ENCODE results near the gene PRSS22.

Gene PRSS22

DNA sequence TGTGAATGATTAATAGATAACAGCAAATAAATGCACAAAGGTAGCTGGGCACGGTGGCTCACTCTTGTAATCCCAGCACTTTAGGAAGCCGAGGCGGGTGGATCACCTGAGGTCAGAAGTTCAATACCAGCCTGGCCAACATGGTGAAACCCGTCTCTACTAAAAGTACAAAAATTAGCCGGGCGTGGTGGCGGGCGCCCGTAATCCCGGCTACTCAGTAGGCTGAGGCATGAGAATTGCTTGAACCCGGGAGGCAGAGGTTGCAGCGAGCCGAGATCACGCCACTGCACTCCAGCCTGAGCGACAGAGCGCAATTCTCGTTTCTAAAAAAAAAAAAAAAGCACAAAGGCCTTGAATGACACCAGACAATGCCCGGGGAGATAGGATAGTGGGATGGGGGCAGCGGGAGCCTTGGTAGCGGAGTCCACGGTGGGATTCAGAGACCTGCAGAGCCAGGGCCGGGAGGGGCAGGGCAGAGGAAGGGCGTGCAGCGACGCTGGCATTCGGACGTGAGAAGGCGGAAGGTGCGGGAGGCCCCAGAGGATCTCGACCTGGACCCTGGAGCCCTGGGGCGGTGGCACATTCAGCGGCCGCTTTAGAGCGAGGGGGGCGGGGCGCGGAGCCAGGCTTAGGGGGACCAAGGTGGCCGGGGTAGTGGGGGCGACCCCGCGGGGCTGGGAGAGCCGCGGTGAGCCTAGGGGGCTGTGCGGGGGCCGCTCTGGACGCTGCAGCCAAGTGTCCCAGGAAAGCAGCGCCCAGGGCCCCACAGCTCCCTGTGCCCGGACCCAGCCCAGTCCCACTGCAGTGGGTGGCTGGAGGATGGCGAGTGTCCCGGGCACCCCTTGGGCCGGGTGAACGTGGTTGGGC is 24.0 kb upstream of the PRSS22 start:
- peak; percentile 42 for DNase-seq (ENCODE audit: extremely low spot score)
- ChIA-PET POLR2A (interaction anchor here (0.9 to 2.1 kb wide), 11 partner anchors 9 to 129 kb away, joined by 3 to 24 read pairs (median 7); partner anchors contain the start of genes FLYWCH1, PKMYT1 and SRRM2), CTCF (interaction anchor here (0.9 to 1.3 kb wide), 3 partner anchors 14 to 58 kb away, joined by 4 to 10 read pairs (median 5); no protein-coding TSS in a partner anchor)
- TF ChIP-seq FOXK2 (IDR thresholded peaks at IDR 0.05) (no peak), L3MBTL2 (conservative IDR thresholded peaks at IDR 0.05) (0 out of 2 replicates have a peak, but pooled peaks have one; percentile 10), LEF1 (IDR thresholded peaks at IDR 0.05; ENCODE audit: borderline replicate concordance) (no peak), ZNF384 (IDR thresholded peaks at IDR 0.05) (peak; percentile 81), PKNOX1 (IDR thresholded peaks at IDR 0.05) (peak; percentile 19; the same call in 1 of the 2 replicates)

GRCh38 chr16:2879854-2880508 is 22.0 kb upstream of the PRSS22 start:
- ChIA-PET POLR2A (interaction anchor here (1.3 kb wide), 1 partner anchor 12 kb away, joined by 5 read pairs; no protein-coding TSS in a partner anchor), CTCF (no interaction called here)
- TF ChIP-seq TARDBP (IDR thresholded peaks at IDR 0.05) (no peak), FOXM1 (IDR thresholded peaks at IDR 0.05; ENCODE audit: borderline replicate concordance) (no peak), FOXK2 (IDR thresholded peaks at IDR 0.05) (no peak), HDGF (IDR thresholded peaks at IDR 0.05; ENCODE audit: borderline replicate concordance) (no peak), CTBP1 (IDR thresholded peaks at IDR 0.05; ENCODE audit: borderline replicate concordance) (no peak), L3MBTL2 (conservative IDR thresholded peaks at IDR 0.05) (no peak), NFRKB (IDR thresholded peaks at IDR 0.05) (no peak), ARNT (IDR thresholded peaks at IDR 0.05) (no peak), SP1 (IDR thresholded peaks at IDR 0.05) (no peak), BHLHE40 (IDR thresholded peaks at IDR 0.05; ENCODE audit: borderline replicate concordance) (no peak), PKNOX1 (IDR thresholded peaks at IDR 0.05) (no peak), SUZ12 (IDR thresholded peaks at IDR 0.05) (no peak), LEF1 (IDR thresholded peaks at IDR 0.05; ENCODE audit: borderline replicate concordance) (no peak), FOXA1 (IDR thresholded peaks at IDR 0.05) (no peak), ELF4 (IDR thresholded peaks at IDR 0.05) (no peak), ZNF384 (IDR thresholded peaks at IDR 0.05) (no peak)
- no peak for DNase-seq (ENCODE audit: extremely low spot score)

GRCh38 chr16:2874912-2875362 is 17.0 kb upstream of the PRSS22 start:
- TF ChIP-seq NFRKB (IDR thresholded peaks at IDR 0.05): no peak
- no peak for TF ChIP-seq FOXK2 (IDR thresholded peaks at IDR 0.05)
- TF ChIP-seq SUZ12 (IDR thresholded peaks at IDR 0.05): no peak
- peak; percentile 51; the same call in 1 of the 2 replicates for TF ChIP-seq ZNF384 (IDR thresholded peaks at IDR 0.05)
- TF ChIP-seq ELF4 (IDR thresholded peaks at IDR 0.05): no peak
- TF ChIP-seq FOXA1 (IDR thresholded peaks at IDR 0.05): no peak
- POLR2A ChIA-PET: interaction anchor here (1.0 kb wide), 2 partner anchors 37 to 38 kb away, joined by 3 to 5 read pairs; partner anchors contain the start of gene FLYWCH1
- CTCF ChIA-PET: interaction anchor here (0.6 to 0.7 kb wide), 5 partner anchors 28 to 282 kb away, joined by 3 to 7 read pairs (median 5); no protein-coding TSS in a partner anchor
- peak; percentile 82 for DNase-seq (ENCODE audit: extremely low spot score)

GRCh38 chr16:2874032-2874911 is 16.3 kb upstream of the PRSS22 start:
- CTCF ChIA-PET: interaction anchor here (0.6 to 0.7 kb wide), 4 partner anchors 29 to 283 kb away, joined by 3 to 7 read pairs (median 6); no protein-coding TSS in a partner anchor
- TF ChIP-seq HDGF (IDR thresholded peaks at IDR 0.05; ENCODE audit: borderline replicate concordance) (no peak), PKNOX1 (IDR thresholded peaks at IDR 0.05) (no peak), FOXK2 (IDR thresholded peaks at IDR 0.05) (no peak), FOXA1 (IDR thresholded peaks at IDR 0.05) (no peak), SP1 (IDR thresholded peaks at IDR 0.05) (no peak), TARDBP (IDR thresholded peaks at IDR 0.05) (no peak), CTBP1 (IDR thresholded peaks at IDR 0.05; ENCODE audit: borderline replicate concordance) (no peak), FOXM1 (IDR thresholded peaks at IDR 0.05; ENCODE audit: borderline replicate concordance) (no peak), BHLHE40 (IDR thresholded peaks at IDR 0.05; ENCODE audit: borderline replicate concordance) (no peak), SUZ12 (IDR thresholded peaks at IDR 0.05) (no peak), LEF1 (IDR thresholded peaks at IDR 0.05; ENCODE audit: borderline replicate concordance) (no peak), NFRKB (IDR thresholded peaks at IDR 0.05) (no peak), ARNT (IDR thresholded peaks at IDR 0.05) (no peak), ZNF384 (IDR thresholded peaks at IDR 0.05) (no peak), L3MBTL2 (conservative IDR thresholded peaks at IDR 0.05) (no peak), ELF4 (IDR thresholded peaks at IDR 0.05) (no peak)
- no peak for DNase-seq (ENCODE audit: extremely low spot score)
- POLR2A ChIA-PET: interaction anchor here (1.0 kb wide), 2 partner anchors 37 to 39 kb away, joined by 3 to 5 read pairs; partner anchors contain the start of gene FLYWCH1

GRCh38 chr16:2871926-2872325 is 14.0 kb upstream of the PRSS22 start:
- ChIA-PET CTCF (no interaction called here), POLR2A (interaction anchor here (0.8 to 3.3 kb wide), 5 partner anchors 10 to 119 kb away, joined by 3 to 11 read pairs (median 6); partner anchors contain the start of genes FLYWCH1 and FLYWCH2)
- DNase-seq (ENCODE audit: extremely low spot score): no peak
- TF ChIP-seq FOXM1 (IDR thresholded peaks at IDR 0.05; ENCODE audit: borderline replicate concordance): no peak
- TF ChIP-seq FOXK2 (IDR thresholded peaks at IDR 0.05): no peak
- no peak for TF ChIP-seq LEF1 (IDR thresholded peaks at IDR 0.05; ENCODE audit: borderline replicate concordance)
- TF ChIP-seq PKNOX1 (IDR thresholded peaks at IDR 0.05): no peak
- TF ChIP-seq NFRKB (IDR thresholded peaks at IDR 0.05): no peak
- TF ChIP-seq SUZ12 (IDR thresholded peaks at IDR 0.05): no peak
- TF ChIP-seq ELF4 (IDR thresholded peaks at IDR 0.05): no peak
- TF ChIP-seq FOXA1 (IDR thresholded peaks at IDR 0.05): no peak
- TF ChIP-seq SP1 (IDR thresholded peaks at IDR 0.05): no peak
- no peak for TF ChIP-seq HDGF (IDR thresholded peaks at IDR 0.05; ENCODE audit: borderline replicate concordance)
- TF ChIP-seq L3MBTL2 (conservative IDR thresholded peaks at IDR 0.05): no peak
- TF ChIP-seq CTBP1 (IDR thresholded peaks at IDR 0.05; ENCODE audit: borderline replicate concordance): no peak
- no peak for TF ChIP-seq BHLHE40 (IDR thresholded peaks at IDR 0.05; ENCODE audit: borderline replicate concordance)
- no peak for TF ChIP-seq TARDBP (IDR thresholded peaks at IDR 0.05)
- no peak for TF ChIP-seq ZNF384 (IDR thresholded peaks at IDR 0.05)
- no peak for TF ChIP-seq ARNT (IDR thresholded peaks at IDR 0.05)

Data from HEK293T (cell line).